ENCODE data around the gene CASP8AP2. TPM values are rescaled to one million over a fixed set of nuclear protein-coding genes. Genes with fewer than 3 reads are reported as not detected.

CASP8AP2 gene
- total RNA-seq, 4 donors from 2014 or later: 6.0 to 17.2 (median 11.3) TPM

- DNase-seq: no peak
- TF ChIP-seq CTCF (IDR thresholded peaks at IDR 0.05) (no peak), POLR2A (IDR thresholded peaks at IDR 0.05) (no peak)
- intact Hi-C loops (cut with DNase I): no loop called here
- no peak overlapping the region for H3K27ac ChIP-seq
- no peaks in the 10 kb centered on the region for H3K4me1 ChIP-seq
- H3K4me3 ChIP-seq: no peak overlapping the region
- 83 to 100% methylated on average over 2 to 3 of the region's 3 CpGs for WGBS, 2 donors
- peaks cover 0 to 93% (median 29%) of the 10 kb centered on the region in 3 donors for H3K36me3 ChIP-seq
- no peaks in the 10 kb centered on the region for H3K27me3 ChIP-seq
- no peaks in the 10 kb centered on the region for H3K9me3 ChIP-seq
Observed at GRCh38 chr6:89793586-89793985, 36.1 kb upstream of the CASP8AP2 start.

DNA sequence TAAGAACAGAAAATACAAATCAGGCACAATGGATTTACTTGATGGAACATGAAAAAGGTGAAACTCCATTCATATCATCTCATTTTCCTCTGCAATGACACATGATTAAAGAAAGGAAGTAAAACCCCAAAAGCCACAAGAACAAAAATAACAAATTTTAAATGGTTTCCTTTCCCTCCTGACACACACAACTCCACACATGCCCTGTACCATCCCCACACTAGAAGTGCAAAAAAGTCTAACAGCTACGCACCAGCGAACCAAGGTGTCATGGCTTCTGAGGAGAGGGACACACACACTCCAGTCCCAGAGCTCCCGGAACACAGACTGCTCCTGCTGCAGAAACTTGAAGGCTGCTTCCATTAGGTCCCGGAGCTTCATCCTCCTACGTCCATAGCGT is 35.4 kb upstream of the CASP8AP2 start:
- H3K9me3 ChIP-seq: no peaks in the 10 kb centered on the region
- H3K27ac ChIP-seq: no peak overlapping the region
- no peaks in the 10 kb centered on the region for H3K4me1 ChIP-seq
- H3K27me3 ChIP-seq: no peaks in the 10 kb centered on the region
- intact Hi-C loops (cut with DNase I): no loop called here
- H3K36me3 ChIP-seq: peaks cover 0 to 93% (median 29%) of the 10 kb centered on the region in 3 donors
- 74 to 81% methylated on average over 5 to 6 of the region's 6 CpGs for WGBS, 2 donors
- H3K4me3 ChIP-seq: no peak overlapping the region
- no peak for DNase-seq
- TF ChIP-seq CTCF (IDR thresholded peaks at IDR 0.05) (no peak), POLR2A (IDR thresholded peaks at IDR 0.05) (no peak)

- DNase-seq: no peak
- Histone ChIP-seq H3K27ac (no peak overlapping the region), H3K4me3 (no peak overlapping the region), H3K9me3 (no peaks in the 10 kb centered on the region), H3K36me3 (peaks cover 0 to 93% (median 23%) of the 10 kb centered on the region in 3 donors), H3K27me3 (no peaks in the 10 kb centered on the region), H3K4me1 (no peaks in the 10 kb centered on the region)
- 93 to 94% methylated on average over 7 of the region's 7 CpGs for WGBS, 2 donors
- TF ChIP-seq POLR2A (IDR thresholded peaks at IDR 0.05) (no peak), CTCF (IDR thresholded peaks at IDR 0.05) (no peak)
- intact Hi-C loops (cut with DNase I): no loop called here
Observed at GRCh38 chr6:89797317-89797716, 32.4 kb upstream of the CASP8AP2 start.

DNA sequence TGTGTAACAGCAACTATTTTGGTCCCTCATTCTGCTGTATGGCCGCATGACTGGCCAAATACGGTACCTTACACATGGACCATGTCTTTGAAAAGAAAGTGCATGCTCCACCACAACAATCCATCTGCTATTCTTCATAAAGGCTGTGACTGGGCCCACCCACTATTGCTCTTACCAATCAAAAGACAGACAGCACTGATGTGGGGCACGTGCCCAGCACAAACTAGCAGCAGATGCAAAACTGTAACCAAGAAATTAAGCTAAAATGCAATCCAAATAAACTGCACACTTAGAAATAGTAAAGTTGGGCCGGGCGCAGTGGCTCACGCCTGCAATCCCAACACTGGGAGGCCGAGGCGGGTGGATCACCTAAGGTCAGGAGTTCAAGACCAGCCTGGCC is 30.6 kb upstream of the CASP8AP2 start:
- Histone ChIP-seq H3K4me3 (no peak overlapping the region), H3K27me3 (no peaks in the 10 kb centered on the region), H3K27ac (no peak overlapping the region), H3K4me1 (no peaks in the 10 kb centered on the region), H3K9me3 (no peaks in the 10 kb centered on the region), H3K36me3 (peaks cover 0 to 86% (median 9%) of the 10 kb centered on the region in 3 donors)
- TF ChIP-seq CTCF (IDR thresholded peaks at IDR 0.05) (no peak), POLR2A (IDR thresholded peaks at IDR 0.05) (no peak)
- intact Hi-C loops (cut with DNase I): no loop called here
- DNase-seq: no peak
- whole genome bisulfite sequencing, 2 donors: 95 to 97% methylated on average over 5 to 8 of the region's 8 CpGs

- WGBS, 2 donors: 81 to 89% methylated on average over 2 of the region's 2 CpGs
- no peak for DNase-seq
- H3K36me3 ChIP-seq: peaks cover 0 to 79% (median 4%) of the 10 kb centered on the region in 3 donors
Observed at GRCh38 chr6:89799756-89800155, 29.9 kb upstream of the CASP8AP2 start.

More at GRCh38 chr6:89799756-89800155, 29.9 kb upstream of the CASP8AP2 start:
- intact Hi-C loops (cut with DNase I): no loop called here
- TF ChIP-seq CTCF (IDR thresholded peaks at IDR 0.05) (no peak), POLR2A (IDR thresholded peaks at IDR 0.05) (no peak)
- no peaks in the 10 kb centered on the region for H3K27me3 ChIP-seq
- H3K4me1 ChIP-seq: no peaks in the 10 kb centered on the region
- no peak overlapping the region for H3K27ac ChIP-seq
- H3K9me3 ChIP-seq: no peaks in the 10 kb centered on the region
- H3K4me3 ChIP-seq: no peak overlapping the region

Measured in esophagus squamous epithelium (tissue), 5 donors.